Heart left ventricle (tissue), 13 donors: ENCODE results near the gene ELOA.
"Not testable (repeated sequence)": the region's sequence is repeated elsewhere in the genome, so short reads cannot be mapped to it uniquely, and the experiment has no call there.

Experiments
- POLR2A ChIP-seq, 2 donors: fragments of 450-650 bp; IDR thresholded peaks; one replicate each; pipeline ENCODE4 v1.6.1; 2017; ENCODE audit warnings: antibody characterized with exemption in 2 of 2, mild to moderate bottlenecking in 2 of 2, moderate library complexity in 2 of 2
- TF ChIP-seq, protein P1 (sequence below), 12 donors: fragments of 200-600 bp; sonication (generic) in 4 of 12; IDR thresholded peaks; one replicate each; pipeline versions ENCODE4 v1.5.0 to v1.8.0; 2018 to 2022; ENCODE audit warnings: antibody characterized with exemption in 12 of 12, mild to moderate bottlenecking in 5 of 12
- donor health status: ischemic (EF 13 %, LVEDD 7.1; RV severe dilation, severe dysfunction).
- donor health status: DM: no; HTN: yes; CAD: no.
- donor health status: DM: no; HTN: no; CAD: no.
- donor health status: ischemic (EF 25% LVEDD 6.9; RV normal size, moderate dysfunction).
- donor health status: ischemic (EF 25% LVEDD 5.7; RV mildly dilated, moderate dysfunction).
- donor health status: ischemic (EF 35%, LVEDD 5.7; RV mildly dilated, moderate dysfunction).
- donor health status: nonischemic (EF 11% LVEDD 7.7; RV severe dilation, severe dysfunction).
- donor health status: DM: yes; HTN: yes; CAD: no.
- donor health status: PGD.
- donor health status: ischemic (EF 29% LVEDD 5.4; RV normal size, mild dysfunction).
- donor health status: nonischemic (EF 23%, LVEDD 6.1; RV moderate dilation, normal function).

DNA sequence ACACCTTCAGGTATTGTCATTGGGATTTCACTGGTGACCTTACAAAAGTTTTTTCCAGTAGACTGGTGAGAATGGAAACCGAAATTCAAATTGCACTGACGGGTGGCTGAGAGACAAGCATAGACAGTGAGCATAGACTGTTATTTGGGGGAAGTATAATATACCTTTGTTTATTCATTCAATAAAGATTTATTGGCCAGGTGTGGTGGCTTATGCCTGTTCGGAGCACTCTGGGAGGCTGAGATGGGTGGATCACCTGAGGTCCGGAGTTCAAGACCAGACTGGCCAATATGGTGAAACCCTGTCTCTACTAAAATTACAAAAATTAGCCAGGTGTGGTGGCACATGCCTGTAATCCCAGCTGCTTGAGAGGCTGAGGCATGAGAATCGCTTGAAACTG lies 10.0 kb upstream of the ELOA start:
- TF ChIP-seq, protein P1, sequence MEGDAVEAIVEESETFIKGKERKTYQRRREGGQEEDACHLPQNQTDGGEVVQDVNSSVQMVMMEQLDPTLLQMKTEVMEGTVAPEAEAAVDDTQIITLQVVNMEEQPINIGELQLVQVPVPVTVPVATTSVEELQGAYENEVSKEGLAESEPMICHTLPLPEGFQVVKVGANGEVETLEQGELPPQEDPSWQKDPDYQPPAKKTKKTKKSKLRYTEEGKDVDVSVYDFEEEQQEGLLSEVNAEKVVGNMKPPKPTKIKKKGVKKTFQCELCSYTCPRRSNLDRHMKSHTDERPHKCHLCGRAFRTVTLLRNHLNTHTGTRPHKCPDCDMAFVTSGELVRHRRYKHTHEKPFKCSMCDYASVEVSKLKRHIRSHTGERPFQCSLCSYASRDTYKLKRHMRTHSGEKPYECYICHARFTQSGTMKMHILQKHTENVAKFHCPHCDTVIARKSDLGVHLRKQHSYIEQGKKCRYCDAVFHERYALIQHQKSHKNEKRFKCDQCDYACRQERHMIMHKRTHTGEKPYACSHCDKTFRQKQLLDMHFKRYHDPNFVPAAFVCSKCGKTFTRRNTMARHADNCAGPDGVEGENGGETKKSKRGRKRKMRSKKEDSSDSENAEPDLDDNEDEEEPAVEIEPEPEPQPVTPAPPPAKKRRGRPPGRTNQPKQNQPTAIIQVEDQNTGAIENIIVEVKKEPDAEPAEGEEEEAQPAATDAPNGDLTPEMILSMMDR (IDR thresholded peaks at IDR 0.05) = not testable (repeated sequence)
- not testable (repeated sequence) for TF ChIP-seq POLR2A (IDR thresholded peaks at IDR 0.05)
